Stimulated activated CD8-positive, alpha-beta memory T cell treated with anti-CD3 and anti-CD28 coated beads, Interleukin-7, amount 100 ng/mL, for 4 hours (primary cell): ENCODE data around the gene AGPAT3.
A peak's percentile ranks its signal among the peaks of the same experiment; 100 is the strongest.
"Not testable (repeated sequence)": the region's sequence is repeated elsewhere in the genome, so short reads cannot be mapped to it uniquely, and the experiment has no call there.

Experiments used
- DNase-seq, 2 donors: peaks; one replicate each; pipeline ENCODE4 v3.0.0-alpha.2; 2020; ENCODE audit warnings: low read depth in 2 of 2

Gene AGPAT3

GRCh38 chr21:43864962-43865539, at the start of gene AGPAT3:
AGPAT3 (plus strand) TSS chr21:43865223; CDS start chr21:43959682, 94,459 bp downstream.
- DNase-seq = peak in 1 of 2 donors; percentile 47

DNA sequence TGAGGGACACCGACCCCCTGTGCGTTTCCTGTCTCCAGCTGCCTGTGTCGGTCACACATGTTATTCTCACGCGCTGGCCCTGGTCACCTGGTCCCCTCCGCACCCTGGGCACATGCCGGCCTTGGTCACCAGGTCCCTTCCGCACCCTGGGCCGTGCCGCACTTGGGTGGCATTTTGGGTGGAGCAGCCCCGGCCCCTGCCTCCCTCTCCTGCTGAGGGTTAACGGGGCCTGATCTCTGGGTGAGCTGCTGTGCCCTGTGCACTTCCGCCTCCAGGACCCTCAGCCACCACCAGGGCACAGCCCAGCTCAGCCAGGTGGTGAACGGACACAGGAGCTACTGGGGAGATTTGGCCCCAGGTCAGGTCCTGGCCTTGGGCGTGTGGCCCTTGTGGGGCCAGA, 49.0 kb upstream of the AGPAT3 start:
- no peak for DNase-seq

GRCh38 chr21:43816611-43817071, 48.4 kb upstream of the AGPAT3 start:
- no peak for DNase-seq

- no peak for DNase-seq
These were observed 47.6 kb upstream of the AGPAT3 start for GRCh38 chr21:43817157-43818086.

DNA sequence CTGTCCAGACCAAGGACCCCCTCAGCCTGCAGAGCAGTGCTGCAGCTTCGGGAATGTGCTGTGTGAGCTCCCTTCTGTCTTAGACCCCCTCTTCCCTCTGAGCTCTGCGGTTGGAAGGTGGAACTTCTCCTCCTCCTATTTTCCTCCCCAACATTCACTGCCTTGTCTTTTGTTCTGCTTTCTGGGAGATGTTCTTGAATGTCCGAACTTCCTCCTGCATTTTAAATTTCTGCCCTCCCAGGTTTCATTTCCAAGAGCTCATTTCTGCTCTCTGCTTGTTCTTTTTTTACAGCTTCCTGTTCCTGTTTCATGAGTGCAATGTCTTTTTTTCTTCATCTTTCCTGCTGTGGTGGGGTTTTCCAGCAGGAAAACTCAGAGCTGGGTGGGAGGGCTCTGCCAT, 46.3 kb upstream of the AGPAT3 start:
- no peak for DNase-seq

DNA sequence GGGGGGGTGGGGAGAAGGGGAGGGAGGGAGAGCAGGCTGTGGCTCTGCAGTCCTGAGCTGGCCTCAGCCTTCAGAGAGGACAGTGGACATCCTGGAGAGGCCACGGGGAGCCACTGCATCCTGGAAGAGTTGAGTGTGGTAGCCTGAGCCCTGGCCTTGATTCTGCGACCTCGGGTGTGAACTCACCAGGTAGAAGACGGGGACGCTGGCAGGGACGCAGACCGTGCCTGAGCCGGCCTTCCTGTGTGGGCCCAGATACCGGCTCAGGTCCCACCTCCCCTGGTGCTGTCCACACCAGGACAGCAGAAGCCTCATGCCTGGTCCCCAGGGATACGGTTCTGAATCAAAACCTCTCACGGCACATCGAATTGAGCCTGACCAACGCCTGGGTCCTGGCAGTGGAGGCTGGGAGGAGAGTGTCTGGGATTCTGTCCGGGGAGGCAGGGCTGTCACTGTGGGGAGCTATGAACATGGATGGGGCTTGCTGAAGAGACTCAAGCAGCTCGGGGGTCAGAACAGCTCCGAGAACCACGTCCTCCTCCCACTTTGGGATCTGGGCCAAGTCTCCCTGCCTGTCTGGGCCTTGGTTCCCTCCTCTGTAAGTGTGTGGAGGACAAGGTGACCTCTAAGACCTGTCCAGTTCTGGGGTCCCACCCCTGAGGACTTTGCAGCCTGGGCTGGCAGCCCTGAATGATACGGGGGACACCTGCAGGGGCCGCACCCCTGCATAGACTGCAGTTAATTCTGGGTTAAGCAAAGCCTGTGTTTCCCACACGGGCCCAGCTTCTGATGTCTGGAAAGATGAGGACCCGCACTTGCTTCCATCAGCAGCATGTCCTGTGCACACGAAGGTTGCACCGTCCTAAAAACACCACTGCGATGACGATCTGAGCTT, 45.3 kb upstream of the AGPAT3 start:
- no peak for DNase-seq

GRCh38 chr21:43820466-43820865, 44.6 kb upstream of the AGPAT3 start:
- no peak for DNase-seq

DNA sequence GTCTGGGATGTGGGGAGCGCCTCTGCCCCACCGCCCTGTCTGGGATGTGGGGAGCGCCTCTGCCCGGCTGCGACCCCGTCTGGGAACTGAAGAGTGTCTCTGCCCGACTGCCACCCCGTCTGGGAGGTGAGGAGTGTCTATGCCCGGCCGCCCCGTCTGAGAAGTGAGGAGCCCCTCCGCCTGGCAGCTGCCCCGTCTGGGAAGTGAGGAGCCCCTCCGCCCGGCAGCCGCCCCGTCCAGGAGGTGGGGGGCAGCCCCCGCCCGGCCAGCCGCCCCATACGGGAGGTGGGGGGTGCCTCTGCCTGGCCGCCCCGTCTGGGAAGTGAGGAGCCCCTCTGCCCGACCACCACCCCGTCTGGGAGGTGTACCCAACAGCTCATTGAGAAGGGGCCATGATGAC, 42.9 kb upstream of the AGPAT3 start:
- DNase-seq = not testable (repeated sequence)

- not testable (repeated sequence) for DNase-seq
These were observed 42.3 kb upstream of the AGPAT3 start for GRCh38 chr21:43822741-43823140.

- DNase-seq = no peak
These were observed 40.4 kb upstream of the AGPAT3 start for GRCh38 chr21:43824333-43825241.

DNA sequence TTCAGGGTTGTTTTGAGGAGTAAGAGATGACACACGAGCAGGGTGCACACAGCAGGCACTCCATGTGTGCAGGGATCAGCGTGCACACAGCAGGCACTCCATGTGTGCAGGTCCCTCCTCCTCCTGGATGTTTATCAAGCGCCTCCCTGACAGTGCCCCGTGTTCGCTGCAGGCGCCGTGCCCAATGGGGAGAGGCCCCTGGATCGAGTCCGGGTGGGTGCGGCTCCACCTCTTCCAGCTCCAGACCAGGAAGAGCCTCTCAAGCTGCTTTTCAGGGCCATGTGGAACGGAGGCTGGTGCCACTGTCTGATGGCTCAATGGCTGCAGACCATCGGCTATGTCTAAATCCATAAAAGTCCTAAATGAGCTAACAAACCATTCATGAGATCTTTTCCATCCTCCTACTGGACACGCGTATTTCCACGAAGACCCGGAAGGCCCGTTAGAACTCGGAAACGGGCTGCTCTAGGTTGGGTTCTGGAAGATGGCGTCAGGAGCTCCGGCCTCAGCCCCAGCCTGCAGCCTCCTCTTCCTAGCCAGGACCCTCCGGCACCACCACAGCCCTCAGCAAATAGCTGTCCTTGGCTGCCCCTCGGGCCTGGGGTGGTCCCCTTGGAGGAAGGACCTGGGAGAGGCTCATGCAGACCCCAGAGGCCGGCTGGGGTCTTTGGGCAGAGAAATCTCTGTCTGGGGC, 39.6 kb upstream of the AGPAT3 start:
- DNase-seq = no peak

DNA sequence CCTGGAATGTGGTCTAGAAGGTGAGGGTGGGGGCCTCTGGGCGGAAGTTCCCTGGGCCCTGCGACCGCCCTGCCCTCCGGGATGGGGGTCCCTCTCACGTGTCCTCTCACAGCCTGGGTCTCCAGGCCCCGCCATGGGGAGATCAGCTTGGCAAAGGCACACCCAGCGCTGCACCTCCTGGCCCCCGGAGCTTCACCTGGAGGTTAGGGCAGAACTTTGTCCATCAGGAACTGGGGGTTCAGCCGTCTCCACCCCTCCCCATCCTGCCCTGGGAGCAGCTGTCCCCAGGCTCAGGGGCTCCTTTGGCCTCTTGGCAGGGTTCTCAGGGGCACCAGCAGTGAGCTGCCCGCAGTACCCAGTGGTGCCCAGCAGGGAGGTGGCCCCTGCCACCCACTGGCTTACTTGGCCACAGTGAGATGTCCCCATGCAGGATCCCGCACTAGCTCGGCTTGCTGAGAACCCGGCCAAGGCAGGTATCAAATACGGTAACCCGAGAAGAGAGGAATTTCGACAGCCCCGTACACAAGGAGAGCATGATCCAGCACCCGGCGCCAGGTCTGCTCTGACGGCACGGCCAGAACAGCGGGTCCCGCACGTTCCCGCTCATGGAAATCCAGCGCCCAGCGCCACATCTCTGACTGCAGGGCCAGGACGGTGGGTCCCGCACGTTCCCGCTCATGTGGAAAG, 38.9 kb upstream of the AGPAT3 start:
- no peak for DNase-seq

- DNase-seq = no peak
These were observed 38.4 kb upstream of the AGPAT3 start for GRCh38 chr21:43826623-43826974.

DNA sequence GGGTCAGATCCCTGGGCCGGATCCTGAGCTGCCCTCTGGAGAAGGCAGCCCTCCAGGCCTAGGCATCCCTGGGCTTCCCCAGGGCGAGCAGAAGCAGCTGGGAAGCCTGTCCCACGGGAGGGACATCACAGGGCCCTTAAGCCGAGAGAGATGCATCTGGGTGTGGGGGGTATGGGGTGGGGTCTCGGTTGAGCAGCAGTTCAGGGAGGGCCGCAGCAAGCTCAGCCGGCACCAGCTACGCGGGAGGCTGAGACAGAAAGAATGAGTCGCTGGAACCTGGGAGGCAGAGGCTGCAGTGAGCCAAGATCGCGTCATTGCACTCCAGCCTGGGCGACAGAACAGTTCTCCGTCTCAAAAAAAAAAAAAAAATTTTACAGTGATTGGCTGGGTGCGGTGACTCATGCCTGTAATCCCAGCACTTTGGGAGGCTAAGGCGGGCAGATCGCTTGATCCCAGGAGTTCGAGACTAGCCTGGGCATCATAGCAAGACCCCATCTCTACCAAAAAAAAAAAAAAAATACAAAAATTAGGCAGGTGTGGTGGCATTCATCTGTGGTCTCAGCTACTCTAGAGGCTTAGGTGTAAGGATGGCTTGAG, 37.9 kb upstream of the AGPAT3 start:
- no peak for DNase-seq

GRCh38 chr21:43829161-43829560, 35.9 kb upstream of the AGPAT3 start:
- DNase-seq = no peak

DNA sequence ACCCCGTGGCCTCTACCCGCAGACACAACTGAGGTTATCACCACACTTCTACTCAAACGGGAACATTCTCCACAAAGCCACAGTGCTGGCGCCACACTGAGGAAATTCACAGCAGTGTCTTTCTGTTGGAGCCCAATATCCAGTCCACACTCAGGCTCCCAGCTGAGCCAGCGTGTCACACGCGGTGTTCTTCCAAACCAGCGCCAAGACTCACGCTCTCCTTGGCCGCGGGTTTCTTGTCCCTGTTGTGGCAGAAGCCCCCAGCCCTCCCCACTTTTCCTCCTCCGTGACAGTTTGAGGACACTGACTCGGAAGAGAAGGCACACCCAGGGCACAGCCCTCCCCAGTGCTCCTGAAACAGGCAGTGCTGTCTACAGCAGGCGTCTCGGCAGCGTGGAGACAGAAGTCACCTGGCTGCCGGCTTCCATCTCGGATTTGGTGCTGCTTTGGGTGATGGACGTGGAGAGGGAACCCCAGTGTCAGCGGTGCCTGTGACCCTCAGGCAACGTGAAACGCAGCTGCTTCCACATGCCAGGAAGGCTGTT, 35.4 kb upstream of the AGPAT3 start:
- DNase-seq = no peak

DNA sequence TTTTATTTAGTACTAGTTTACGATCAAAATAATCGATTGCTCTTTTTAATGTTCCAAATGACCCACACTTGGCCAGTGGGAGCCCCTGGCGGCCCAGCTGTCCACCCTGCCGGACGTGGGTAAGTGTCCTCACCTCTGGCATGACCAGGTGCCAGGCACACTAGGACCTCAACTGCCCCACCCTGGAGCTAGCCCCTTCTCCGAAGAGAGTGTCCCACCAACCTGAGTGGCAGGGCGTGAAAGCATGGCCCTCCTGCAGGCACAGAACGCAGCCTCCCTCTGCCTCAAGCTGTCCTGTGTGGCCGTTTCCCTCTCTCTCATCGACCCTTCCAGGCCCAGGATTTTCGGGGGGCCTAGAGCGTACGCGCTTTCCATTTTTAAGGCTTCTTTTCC, 32.9 kb upstream of the AGPAT3 start:
- DNase-seq = no peak

DNA sequence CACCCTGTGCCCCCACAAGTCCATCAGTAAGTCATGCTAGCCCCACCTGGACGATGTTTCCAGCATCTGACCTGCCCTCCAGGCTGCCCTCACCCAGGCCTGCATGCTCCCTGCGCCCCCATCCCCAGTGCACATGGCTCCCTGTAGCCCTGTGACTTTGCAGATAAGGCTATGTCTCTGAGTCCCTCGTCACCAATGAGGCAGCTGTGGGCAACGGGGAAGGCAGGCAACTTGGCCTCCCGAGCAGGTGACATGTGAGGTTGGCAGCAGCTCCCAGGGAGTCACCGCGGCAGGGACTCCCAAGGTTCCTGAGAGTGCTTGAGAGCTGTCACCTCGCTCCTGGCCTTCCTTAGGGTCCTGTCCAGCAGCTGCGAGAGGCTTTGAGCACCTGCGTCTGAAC, 32.4 kb upstream of the AGPAT3 start:
- DNase-seq = no peak
